NB4 (cell line): ENCODE data around the gene AIMP1.
"Not testable (repeated sequence)": the region's sequence is repeated elsewhere in the genome, so short reads cannot be mapped to it uniquely, and the experiment has no call there.

Experiments used
- DNase-seq: peaks from one replicate; pipeline ENCODE4 v3.0.0; 2010; ENCODE audit warnings: low read depth
- H3K4me3 ChIP-seq: one replicate; pipeline ENCODE4 v1.5.1; 2011; ENCODE audit warnings: mild to moderate bottlenecking, low read depth, low read length, moderate library complexity
- MAX ChIP-seq: IDR thresholded peaks from 2 replicates; pipeline ENCODE4 v1.6.1; 2011; ENCODE audit warnings: low read depth, low read length
- MYC ChIP-seq: IDR thresholded peaks from 2 replicates; pipeline ENCODE4 v1.6.1; 2011; ENCODE audit warnings: low read depth, low read length
- POLR2A ChIP-seq: IDR thresholded peaks from 2 replicates; pipeline ENCODE4 v1.6.1; 2011; ENCODE audit warnings: mild to moderate bottlenecking; ENCODE audit not compliant: insufficient read length; ENCODE audit errors: extremely low read depth
- TF ChIP-seq, protein P1 (sequence below): IDR thresholded peaks from one replicate; pipeline ENCODE4 v1.5.1; 2012; ENCODE audit warnings: low read depth, low read length

The AIMP1 gene

DNA sequence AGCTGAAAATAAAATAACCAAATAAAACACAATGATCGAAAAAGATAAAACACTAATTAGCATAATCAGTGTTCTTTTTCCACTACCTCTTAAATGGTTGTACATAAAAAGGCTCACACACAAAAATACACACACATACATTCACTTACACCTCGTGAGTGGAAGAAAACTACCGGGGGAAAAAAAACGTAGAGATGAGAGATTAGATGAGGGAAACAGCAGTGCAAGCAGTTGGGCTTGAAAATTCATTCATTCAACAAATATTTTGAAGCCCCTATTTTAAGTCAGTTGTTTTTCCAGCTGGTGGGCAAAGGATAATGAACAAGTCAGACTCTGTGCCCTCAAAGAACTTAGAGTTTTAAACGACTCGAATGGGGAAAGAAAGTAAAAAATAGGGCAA lies 1.4 kb upstream of the AIMP1 start:
- no peak for DNase-seq
- H3K4me3 ChIP-seq = peak overlapping the region; percentile 100
- TF ChIP-seq, protein P1, sequence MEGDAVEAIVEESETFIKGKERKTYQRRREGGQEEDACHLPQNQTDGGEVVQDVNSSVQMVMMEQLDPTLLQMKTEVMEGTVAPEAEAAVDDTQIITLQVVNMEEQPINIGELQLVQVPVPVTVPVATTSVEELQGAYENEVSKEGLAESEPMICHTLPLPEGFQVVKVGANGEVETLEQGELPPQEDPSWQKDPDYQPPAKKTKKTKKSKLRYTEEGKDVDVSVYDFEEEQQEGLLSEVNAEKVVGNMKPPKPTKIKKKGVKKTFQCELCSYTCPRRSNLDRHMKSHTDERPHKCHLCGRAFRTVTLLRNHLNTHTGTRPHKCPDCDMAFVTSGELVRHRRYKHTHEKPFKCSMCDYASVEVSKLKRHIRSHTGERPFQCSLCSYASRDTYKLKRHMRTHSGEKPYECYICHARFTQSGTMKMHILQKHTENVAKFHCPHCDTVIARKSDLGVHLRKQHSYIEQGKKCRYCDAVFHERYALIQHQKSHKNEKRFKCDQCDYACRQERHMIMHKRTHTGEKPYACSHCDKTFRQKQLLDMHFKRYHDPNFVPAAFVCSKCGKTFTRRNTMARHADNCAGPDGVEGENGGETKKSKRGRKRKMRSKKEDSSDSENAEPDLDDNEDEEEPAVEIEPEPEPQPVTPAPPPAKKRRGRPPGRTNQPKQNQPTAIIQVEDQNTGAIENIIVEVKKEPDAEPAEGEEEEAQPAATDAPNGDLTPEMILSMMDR = no peak
- no peak for TF ChIP-seq POLR2A
- TF ChIP-seq MYC = no peak

- H3K4me3 ChIP-seq = peak overlapping the region; percentile 100
- TF ChIP-seq POLR2A (no peak), MAX (no peak), MYC (no peak)
- TF ChIP-seq, protein P1 = no peak
- peak; percentile 57 for DNase-seq
These were observed 828 bp upstream of the AIMP1 start for GRCh38 chr4:106315476-106315967.

GRCh38 chr4:106316773-106317409 lies 541 bp downstream of the AIMP1 start:
- DNase-seq = peak; percentile 34
- TF ChIP-seq MYC = no peak
- TF ChIP-seq POLR2A = no peak
- no peak for TF ChIP-seq MAX
- TF ChIP-seq, protein P1 = no peak
- H3K4me3 ChIP-seq = peak overlapping the region; percentile 100

GRCh38 chr4:106317815-106318214 lies 1.5 kb downstream of the AIMP1 start:
- no peak for TF ChIP-seq MAX
- no peak for TF ChIP-seq MYC
- TF ChIP-seq, protein P1 = no peak
- no peak for TF ChIP-seq POLR2A
- peak overlapping the region; percentile 100 for H3K4me3 ChIP-seq
- DNase-seq = no peak

- no peak for DNase-seq
- H3K4me3 ChIP-seq = peak overlapping the region; percentile 100
- TF ChIP-seq MAX (no peak), POLR2A (no peak), MYC (no peak)
- TF ChIP-seq, protein P1 = no peak
These were observed 2.2 kb downstream of the AIMP1 start for GRCh38 chr4:106318511-106318910.

DNA sequence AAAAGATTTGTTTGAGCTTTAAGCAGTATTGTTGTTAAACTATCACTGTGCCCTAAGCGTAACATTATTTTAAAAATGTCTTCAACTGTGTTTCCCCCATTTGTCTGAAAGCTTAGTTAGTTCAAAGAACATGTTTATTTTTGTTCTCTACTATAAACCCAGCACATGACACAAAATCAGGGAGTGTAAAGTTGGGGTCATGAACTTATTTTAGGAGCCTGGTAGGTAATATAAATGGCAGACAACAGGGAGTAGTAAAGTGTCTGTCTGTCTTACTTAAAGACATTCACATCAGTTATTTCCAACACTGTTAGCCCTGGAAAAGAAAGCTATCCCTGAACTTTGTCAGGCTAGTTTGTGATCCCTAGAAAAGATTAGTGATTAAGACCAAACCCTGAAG lies 3.9 kb downstream of the AIMP1 start:
- no peak overlapping the region for H3K4me3 ChIP-seq
- DNase-seq = no peak
- TF ChIP-seq POLR2A = no peak
- no peak for TF ChIP-seq MAX
- TF ChIP-seq, protein P1 = no peak
- TF ChIP-seq MYC = no peak

- not testable (repeated sequence) for H3K4me3 ChIP-seq, DNase-seq
These were observed 4.8 kb downstream of the AIMP1 start for GRCh38 chr4:106321168-106321567.

GRCh38 chr4:106321814-106322213 lies 5.5 kb downstream of the AIMP1 start:
- not testable (repeated sequence) for H3K4me3 ChIP-seq, DNase-seq
